SU-DHL-6 (cell line): ENCODE results near the gene C8A.

ENCODE experiments used
- CTCF ChIP-seq: fragments of 200-600 bp; sonication (generic); IDR thresholded peaks from one replicate; pipeline ENCODE4 v1.5.1; 2017; ENCODE audit warnings: antibody characterized with exemption, mild to moderate bottlenecking, low read length, moderate library complexity; ENCODE audit not compliant: insufficient read depth, poor library complexity, severe bottlenecking
- EZH2phosphoT487 ChIP-seq: fragments of 200-600 bp; sonication (generic), shearing (Covaris generic); conservative IDR thresholded peaks from 2 replicates; pipeline ENCODE4 v1.6.1; 2018; ENCODE audit warnings: mild to moderate bottlenecking, antibody characterized with exemption, low read length, moderate library complexity, mixed read lengths

- TF ChIP-seq CTCF (no peak), EZH2phosphoT487 (no peak)
Observed at GRCh38 chr1:56966698-56966999, 112.1 kb downstream of the C8A start.
